Endothelial cell of umbilical vein (primary cell): ENCODE measurements around the gene HAPLN2. TPM values are rescaled to one million over a fixed set of nuclear protein-coding genes. Genes with fewer than 3 reads are reported as not detected.

ENCODE experiments used
- BruUV-seq: library from RNA; stranded (reverse); fragments of 400-500 nt; replicated peaks from 2 replicates; lab custom pipeline; 2021; lab: Mats Ljungman, UMichigan
- CTCF ChIA-PET: fragments of 300-600, 350-600 bp; sonication (Branson Sonifier 250); formaldehyde crosslinking; loops from one replicate; lab custom pipeline; 2021; ENCODE audit warnings: antibody characterized with exemption, inconsistent platforms; lab: Charles Lee
- POLR2A ChIA-PET: fragments of 300-600, 350-600 bp; sonication (Branson Sonifier 250); formaldehyde crosslinking; loops from one replicate; lab custom pipeline; 2021; ENCODE audit warnings: antibody characterized with exemption, inconsistent platforms; lab: Charles Lee
- DNase-seq: peaks from one replicate; pipeline ENCODE4 v3.0.0-alpha.2; 2011; ENCODE audit warnings: low read depth, low spot score
- FAIRE-seq: peaks from 2 replicates; lab custom pipeline; 2011; peaks lifted over from hg19 to GRCh38; lab: Jason Lieb, UNC
- H2AFZ ChIP-seq: 2 replicates; pipeline ENCODE4 v1.6.0; 2012; ENCODE audit warnings: low read depth, low read length, control low read depth, inconsistent platforms
- H3K27ac ChIP-seq: 2 replicates; pipeline ENCODE4 v1.5.1; 2011; ENCODE audit warnings: low read depth, mild to moderate bottlenecking, control low read depth, low read length, moderate library complexity; ENCODE audit not compliant: insufficient read depth
- H3K27me3 ChIP-seq, 2 experiments: 2 replicates each; pipeline versions ENCODE4 v1.6.0 to v1.6.1; 2011; ENCODE audit warnings: low read length in 2 of 2, mixed read lengths in 1 of 2; ENCODE audit not compliant: control insufficient read depth in 2 of 2, insufficient read depth in 2 of 2
- H3K36me3 ChIP-seq, 2 experiments: 2 replicates in 1 of 2; 3 replicates in 1 of 2; pipeline ENCODE4 v1.5.1; 2011; ENCODE audit warnings: low read length in 2 of 2, mild to moderate bottlenecking in 1 of 2, moderate library complexity in 1 of 2; ENCODE audit not compliant: control insufficient read depth in 2 of 2, insufficient read depth in 2 of 2; ENCODE audit errors: extremely low read depth in 1 of 2
- H3K4me1 ChIP-seq: 3 replicates; pipeline ENCODE4 v1.5.1; 2011; ENCODE audit warnings: mild to moderate bottlenecking, low read length; ENCODE audit not compliant: control insufficient read depth, insufficient read depth; ENCODE audit errors: extremely low read depth
- H3K4me2 ChIP-seq: 2 replicates; pipeline ENCODE4 v1.6.1; 2011; ENCODE audit warnings: low read length, control low read depth, mixed read lengths; ENCODE audit not compliant: insufficient read depth
- H3K4me3 ChIP-seq, 3 experiments: fragments of 200-600 bp in 1 of 3; sonication (generic), shearing (Covaris generic) in 1 of 3; replicated peaks in 1 of 3; 2 replicates each; pipeline ENCODE4 v1.5.1; 2011 to 2016; ENCODE audit warnings: control low read depth in 3 of 3, low read length in 3 of 3, mild to moderate bottlenecking in 2 of 3, inconsistent platforms in 1 of 3, low read depth in 1 of 3, moderate library complexity in 1 of 3; ENCODE audit not compliant: insufficient read depth in 1 of 3
- H3K79me2 ChIP-seq: 2 replicates; pipeline ENCODE4 v1.6.0; 2012; ENCODE audit warnings: low read length, inconsistent platforms; ENCODE audit not compliant: control insufficient read depth, insufficient read depth
- H3K9ac ChIP-seq: replicated peaks from 2 replicates; pipeline ENCODE3; 2011; ENCODE audit warnings: low read length, control low read depth; ENCODE audit not compliant: insufficient read depth; ENCODE audit errors: extremely low read depth
- H3K9me1 ChIP-seq: replicated peaks from 3 replicates; pipeline ENCODE4 v1.6.0; 2011; ENCODE audit warnings: mild to moderate bottlenecking, low read length; ENCODE audit not compliant: control insufficient read depth, insufficient read depth; ENCODE audit errors: extremely low read depth
- H3K9me3 ChIP-seq: replicated peaks from 2 replicates; pipeline ENCODE4 v1.5.1; 2012; ENCODE audit warnings: low read length, inconsistent platforms; ENCODE audit not compliant: control insufficient read depth, insufficient read depth
- H4K20me1 ChIP-seq: replicated peaks from 2 replicates; pipeline ENCODE3; 2011; ENCODE audit warnings: mild to moderate bottlenecking, low read length; ENCODE audit not compliant: control insufficient read depth, insufficient read depth; ENCODE audit errors: extremely low read depth
- EZH2 ChIP-seq: IDR thresholded peaks from 2 replicates; pipeline ENCODE4 v1.6.1; 2012; ENCODE audit warnings: borderline replicate concordance, low read depth, mild to moderate bottlenecking, moderate library complexity, low read length, inconsistent platforms; ENCODE audit not compliant: severe bottlenecking
- FOS ChIP-seq: IDR thresholded peaks from 2 replicates; pipeline ENCODE4 v1.6.1; 2011; ENCODE audit warnings: mild to moderate bottlenecking, low read length, moderate library complexity, borderline replicate concordance; ENCODE audit not compliant: insufficient read depth
- GATA2 ChIP-seq: IDR thresholded peaks from 2 replicates; pipeline ENCODE4 v1.7.0; 2011; ENCODE audit warnings: low read depth, mild to moderate bottlenecking, moderate library complexity, mixed read lengths, low read length; ENCODE audit not compliant: insufficient read length, insufficient read depth
- JUN ChIP-seq: IDR thresholded peaks from 2 replicates; pipeline ENCODE4 v1.6.1; 2011; ENCODE audit warnings: borderline replicate concordance, low read depth; ENCODE audit not compliant: insufficient read length, insufficient read depth
- MAX ChIP-seq: IDR thresholded peaks from 2 replicates; pipeline ENCODE4 v1.6.1; 2011; ENCODE audit not compliant: insufficient read depth, insufficient read length
- MYC ChIP-seq: IDR thresholded peaks from one replicate; pipeline ENCODE4 v1.6.1; 2011; ENCODE audit warnings: mild to moderate bottlenecking, low read depth, low read length
- POLR2A ChIP-seq: IDR thresholded peaks from 2 replicates; pipeline ENCODE4 v1.6.1; 2012; ENCODE audit warnings: low read depth, mild to moderate bottlenecking, control low read depth, low read length
- POLR2AphosphoS5 ChIP-seq: IDR thresholded peaks from 2 replicates; pipeline ENCODE4 v1.6.1; 2012; ENCODE audit warnings: low read depth, mild to moderate bottlenecking, control low read depth, low read length, moderate library complexity; ENCODE audit not compliant: insufficient read depth
- dilution Hi-C: fragments of 300-500 bp; cut with MboI; formaldehyde crosslinking; loops from one replicate; pipeline ENCODE4 v1.15.0; 2019; ENCODE audit warnings: low sequenced_read_pairs; ENCODE audit not compliant: extremely low pct_ligation_motif_present
- intact Hi-C: fragments of 100-400 bp; cut with micrococcal nuclease; formaldehyde crosslinking; loops from one replicate; pipeline ENCODE4 v1.10.0; 2022
- polyA plus RNA-seq, 4 experiments: library from polyadenylated mRNA; depleted of rRNA in 3 of 4; stranded (reverse) in 3 of 4; unstranded in 1 of 4; fragments of >200 nt; gene quantifications; 2 replicates each; pipeline versions ENCODE4 v1.2.1 to v1.2.3, GENCODE V29; 2011 to 2012; ENCODE audit warnings: missing spikeins in 1 of 4
- total RNA-seq: library from RNA; stranded (reverse); gene quantifications from 2 replicates; pipeline ENCODE4 v1.2.3, GENCODE V29; 2021
- TF ChIP-seq, protein P1 (sequence below), 2 donors: IDR thresholded peaks; 1 replicate in 1 of 2; 2 replicates in 1 of 2; pipeline ENCODE4 v1.5.1; 2011; ENCODE audit warnings: low read length in 2 of 2, mild to moderate bottlenecking in 2 of 2, moderate library complexity in 2 of 2, control low read depth in 1 of 2, inconsistent platforms in 1 of 2, low read depth in 1 of 2; ENCODE audit not compliant: insufficient read depth in 1 of 2; ENCODE audit errors: extremely low read depth in 1 of 2

HAPLN2 gene
- total and polyA plus RNA-seq, 2 donors (not counting 3 experiments of a cell fraction or from before 2014, with no cell fraction given): not detected

DNA sequence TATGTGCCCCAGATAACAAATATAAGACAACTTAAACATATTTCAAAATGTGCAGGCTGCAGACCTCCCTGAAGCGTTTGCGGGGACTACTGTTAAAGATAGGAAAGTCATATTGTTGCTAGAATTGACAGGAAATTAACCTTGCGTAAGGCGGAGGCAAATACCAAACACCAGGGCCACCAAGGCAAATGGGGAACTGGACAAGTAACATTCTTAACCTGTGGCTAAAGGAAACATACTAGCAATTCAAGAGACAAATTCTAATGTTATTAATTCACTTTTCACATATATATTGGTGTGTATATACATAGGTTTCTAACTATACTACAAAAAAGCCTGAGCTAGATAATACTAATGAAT is 6.8 kb downstream of the HAPLN2 start:
- no peak overlapping the region for H3K4me2 ChIP-seq
- CTCF ChIA-PET: interaction anchor here (0.6 to 13.8 kb wide), 18 partner anchors 9 to 234 kb away, joined by 3 to 237 read pairs (median 10); partner anchors contain the start of genes BCAN, CRABP2, ISG20L2 and METTL25B
- intact Hi-C loops: loop anchor here (1.0 to 5.0 kb wide), 3 partner anchors 31 to 301 kb away; partner anchors contain the start of gene PEAR1
- FAIRE-seq (no peak), DNase-seq (no peak)
- no peaks in the 10 kb centered on the region for H4K20me1 ChIP-seq
- POLR2A ChIA-PET: no interaction called here
- H2AFZ ChIP-seq: no peak overlapping the region
- H3K4me3 ChIP-seq: no peak overlapping the region
- no peak overlapping the region for H3K27ac ChIP-seq
- H3K4me1 ChIP-seq: peaks cover 10% of the 10 kb centered on the region
- dilution Hi-C loops: no loop called here
- H3K9me3 ChIP-seq: no peaks in the 10 kb centered on the region
- no peaks in the 10 kb centered on the region for H3K79me2 ChIP-seq
- no TSS peak for BruUV-seq
- no peaks in the 10 kb centered on the region for H3K36me3 ChIP-seq
- H3K9ac ChIP-seq: no peak overlapping the region
- TF ChIP-seq MAX (no peak), MYC (no peak), EZH2 (no peak), POLR2AphosphoS5 (no peak), JUN (no peak), POLR2A (no peak), FOS (no peak), GATA2 (no peak)
- TF ChIP-seq, protein P1, sequence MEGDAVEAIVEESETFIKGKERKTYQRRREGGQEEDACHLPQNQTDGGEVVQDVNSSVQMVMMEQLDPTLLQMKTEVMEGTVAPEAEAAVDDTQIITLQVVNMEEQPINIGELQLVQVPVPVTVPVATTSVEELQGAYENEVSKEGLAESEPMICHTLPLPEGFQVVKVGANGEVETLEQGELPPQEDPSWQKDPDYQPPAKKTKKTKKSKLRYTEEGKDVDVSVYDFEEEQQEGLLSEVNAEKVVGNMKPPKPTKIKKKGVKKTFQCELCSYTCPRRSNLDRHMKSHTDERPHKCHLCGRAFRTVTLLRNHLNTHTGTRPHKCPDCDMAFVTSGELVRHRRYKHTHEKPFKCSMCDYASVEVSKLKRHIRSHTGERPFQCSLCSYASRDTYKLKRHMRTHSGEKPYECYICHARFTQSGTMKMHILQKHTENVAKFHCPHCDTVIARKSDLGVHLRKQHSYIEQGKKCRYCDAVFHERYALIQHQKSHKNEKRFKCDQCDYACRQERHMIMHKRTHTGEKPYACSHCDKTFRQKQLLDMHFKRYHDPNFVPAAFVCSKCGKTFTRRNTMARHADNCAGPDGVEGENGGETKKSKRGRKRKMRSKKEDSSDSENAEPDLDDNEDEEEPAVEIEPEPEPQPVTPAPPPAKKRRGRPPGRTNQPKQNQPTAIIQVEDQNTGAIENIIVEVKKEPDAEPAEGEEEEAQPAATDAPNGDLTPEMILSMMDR (IDR thresholded peaks at IDR 0.05; ENCODE audit: extremely low read depth in 1 of 2, insufficient read depth in 1 of 2, low read depth in 1 of 2, low read length in 2 of 2): no peak
- no peaks in the 10 kb centered on the region for H3K9me1 ChIP-seq
- H3K27me3 ChIP-seq: peaks cover 35 to 38% of the 10 kb centered on the region in 2 experiments
